ENCODE measurements around the gene MS4A12.

DNA sequence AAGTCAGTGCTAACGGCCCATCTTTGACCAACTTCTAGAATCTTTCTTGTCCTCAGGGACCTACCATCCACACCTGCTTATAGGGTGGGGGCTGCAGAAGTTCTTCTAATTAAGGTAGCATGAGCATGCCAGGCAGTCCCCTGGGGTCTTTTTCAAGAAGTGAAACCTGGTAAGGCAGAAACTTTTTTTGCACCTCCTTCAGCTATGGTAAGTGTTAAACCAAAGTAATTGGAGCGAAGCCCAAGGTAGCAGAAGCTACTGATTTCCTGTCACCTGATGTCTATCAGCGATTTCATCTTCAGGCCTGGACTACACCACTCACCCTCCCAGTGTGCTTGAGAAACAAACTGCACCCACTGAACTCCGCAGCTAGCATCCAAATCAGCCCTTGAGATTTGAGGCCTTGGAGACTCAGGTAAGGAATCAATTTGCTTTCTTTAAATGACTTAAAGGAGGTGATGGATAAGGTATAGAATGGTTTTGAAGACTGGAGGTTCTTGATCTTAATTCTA lies 37.0 kb upstream of the MS4A12 start, which contains the start of gene MS4A1:
- TF ChIP-seq CTCF (IDR thresholded peaks at IDR 0.05), result no peak
- no peak for TF ChIP-seq POLR2A (IDR thresholded peaks at IDR 0.05)

Measured in upper lobe of left lung (tissue), 4 donors.